Activated CD4-positive, alpha-beta T cell treated with anti-CD3 and anti-CD28 coated beads for 36 hours (primary cell): ENCODE data around the gene MMGT1. TPM values are rescaled to one million over a fixed set of nuclear protein-coding genes. Genes with fewer than 3 reads are reported as not detected.
"Not testable (repeated sequence)": the region's sequence is repeated elsewhere in the genome, so short reads cannot be mapped to it uniquely, and the experiment has no call there.

Source experiments
- ATAC-seq: fragments of 200-7000 bp; cut with Tn5 transposase; one replicate; pipeline ENCODE4 v1.10.0; 2021; ENCODE audit warnings: mild to moderate bottlenecking, moderate library complexity
- CTCF ChIA-PET: fragments of 350-600 bp; sonication (Branson Sonifier 250); formaldehyde crosslinking; loops from one replicate; lab custom pipeline; 2021; ENCODE audit warnings: antibody characterized with exemption; lab: Charles Lee
- POLR2A ChIA-PET: fragments of 350-600 bp; sonication (Branson Sonifier 250); formaldehyde crosslinking; loops from one replicate; lab custom pipeline; 2021; ENCODE audit warnings: antibody characterized with exemption, inconsistent platforms; lab: Charles Lee
- DNase-seq: peaks from one replicate; pipeline ENCODE4 v3.0.0-alpha.2; 2020
- H3K27ac Mint-ChIP-seq: one replicate; pipeline ENCODE4 v1.8.0; 2021; ENCODE audit warnings: mixed read lengths
- H3K27me3 Mint-ChIP-seq: one replicate; pipeline ENCODE4 v1.8.0; 2021; ENCODE audit warnings: mixed read lengths
- H3K36me3 Mint-ChIP-seq: one replicate; pipeline ENCODE4 v1.8.0; 2021; ENCODE audit warnings: low read depth, mixed read lengths
- H3K4me1 Mint-ChIP-seq: one replicate; pipeline ENCODE4 v1.8.0; 2021; ENCODE audit warnings: mixed read lengths
- H3K4me3 Mint-ChIP-seq: one replicate; pipeline ENCODE4 v1.8.0; 2021; ENCODE audit warnings: mild to moderate bottlenecking, moderate library complexity, mixed read lengths
- H3K9me3 Mint-ChIP-seq: one replicate; pipeline ENCODE4 v1.8.0; 2021; ENCODE audit warnings: low read depth, mixed read lengths
- intact Hi-C, 2 experiments: fragments of 100-400 bp; cut with DNase I in 1 of 2; cut with micrococcal nuclease in 1 of 2; formaldehyde crosslinking; loops; one replicate each; pipeline versions ENCODE4 v1.14.2 to v1.15.1; 2022 to 2024; cut with DNase I, micrococcal nuclease
- total RNA-seq, 2 experiments: library from RNA; stranded (reverse); gene quantifications; one replicate each; pipeline ENCODE4 v1.2.3, GENCODE V29; 2021

MMGT1 gene
- total RNA-seq, 2 experiments from 2014 or later, result 16.1 to 18.1 TPM

- intact Hi-C loops, result no loop called here
- Mint-ChIP-seq H3K27me3 (peaks cover 2% of the 10 kb centered on the region), H3K9me3 (no peaks in the 10 kb centered on the region), H3K4me3 (no peak overlapping the region), H3K27ac (no peak overlapping the region), H3K36me3 (no peaks in the 10 kb centered on the region), H3K4me1 (no peaks in the 10 kb centered on the region)
- POLR2A ChIA-PET, result no interaction called here
- CTCF ChIA-PET, result no interaction called here
- ATAC-seq (no peak), DNase-seq (no peak)
Observed at GRCh38 chrX:135927897-135928296, 45.9 kb downstream of the MMGT1 start.

DNA sequence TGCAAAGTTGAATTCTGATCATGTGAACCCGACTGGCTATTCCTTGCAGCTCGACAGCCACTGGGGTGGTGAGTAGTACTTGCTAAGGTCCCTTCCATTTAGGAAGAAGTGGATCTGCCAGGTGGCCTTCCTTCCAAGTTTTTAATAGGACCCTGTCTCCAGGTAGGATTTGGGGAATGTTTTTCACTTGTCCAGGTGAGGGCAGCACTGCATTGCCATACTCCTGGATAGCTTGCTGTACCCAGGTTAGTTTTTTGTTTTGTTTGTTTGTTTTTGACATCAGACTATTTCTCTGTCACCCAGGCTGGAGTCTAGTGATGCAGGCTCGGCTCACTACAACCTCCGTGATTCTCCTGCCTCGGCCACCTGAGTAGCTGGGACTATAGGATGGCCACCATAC is 50.4 kb downstream of the MMGT1 start:
- no peak for DNase-seq
- CTCF ChIA-PET, result interaction anchor here (0.5 to 0.6 kb wide), 2 partner anchors 43 to 289 kb away, joined by 3 read pairs; no protein-coding TSS in a partner anchor

GRCh38 chrX:135920516-135920915 is 53.3 kb downstream of the MMGT1 start:
- ATAC-seq, POLR2A ChIA-PET, intact Hi-C loops, H3K9me3 Mint-ChIP-seq, DNase-seq, H3K27me3 Mint-ChIP-seq, H3K27ac Mint-ChIP-seq, H3K36me3 Mint-ChIP-seq, H3K4me1 Mint-ChIP-seq, H3K4me3 Mint-ChIP-seq: not testable (repeated sequence)
- CTCF ChIA-PET, result interaction anchor here (0.7 to 1.1 kb wide), 2 partner anchors 10 to 12 kb away, joined by 4 read pairs; no protein-coding TSS in a partner anchor

More for the DNA sequence above, 50.4 kb downstream of the MMGT1 start:
- no peak for ATAC-seq
- POLR2A ChIA-PET, result no interaction called here
- no peaks in the 10 kb centered on the region for H3K36me3 Mint-ChIP-seq
- H3K4me1 Mint-ChIP-seq, result no peaks in the 10 kb centered on the region
- H3K27me3 Mint-ChIP-seq, result peaks cover 2% of the 10 kb centered on the region
- intact Hi-C loops, result no loop called here
- no peaks in the 10 kb centered on the region for H3K9me3 Mint-ChIP-seq
- no peak overlapping the region for H3K27ac Mint-ChIP-seq
- no peak overlapping the region for H3K4me3 Mint-ChIP-seq

DNA sequence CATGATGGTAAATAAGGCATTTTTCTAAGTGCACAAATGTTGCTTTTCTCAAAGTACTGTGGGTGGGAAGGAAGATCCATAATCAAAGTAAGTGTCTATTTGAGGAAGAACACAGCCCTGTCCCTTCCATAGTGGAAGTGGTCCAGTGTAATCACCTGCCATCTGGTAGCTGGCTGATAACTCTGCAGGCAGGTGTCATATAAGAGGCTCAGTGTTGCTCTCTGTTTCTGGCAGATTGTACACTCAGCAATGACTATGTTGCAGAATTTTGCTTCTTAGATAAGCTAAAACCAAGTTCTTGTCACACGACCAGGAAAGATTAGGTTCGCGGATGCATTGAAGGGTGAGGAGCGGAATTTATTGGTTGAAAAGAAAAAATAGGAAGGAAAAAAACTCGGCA is 59.4 kb downstream of the MMGT1 start:
- no peak overlapping the region for H3K27ac Mint-ChIP-seq
- H3K4me3 Mint-ChIP-seq, result no peak overlapping the region
- DNase-seq (no peak), ATAC-seq (no peak)
- H3K4me1 Mint-ChIP-seq, result no peaks in the 10 kb centered on the region
- H3K36me3 Mint-ChIP-seq, result no peaks in the 10 kb centered on the region
- H3K9me3 Mint-ChIP-seq, result no peaks in the 10 kb centered on the region
- POLR2A ChIA-PET, result no interaction called here
- CTCF ChIA-PET, result no interaction called here
- intact Hi-C loops, result no loop called here
- H3K27me3 Mint-ChIP-seq, result peaks cover 3% of the 10 kb centered on the region

Other genes with a start within 250 kb of the MMGT1 start
- gene CT45A3, start 205.8 kb downstream of the MMGT1 start, total RNA-seq, result not detected
- not detected for gene CT45A5, start 188.5 kb downstream of the MMGT1 start, total RNA-seq
- not detected for gene CT45A6, start 171.2 kb downstream of the MMGT1 start, total RNA-seq
- gene CT45A2, start 154.0 kb downstream of the MMGT1 start, total RNA-seq, result not detected
- gene CT45A7, start 136.7 kb downstream of the MMGT1 start, total RNA-seq, result not detected
- not detected for gene CT45A8, start 119.5 kb downstream of the MMGT1 start, total RNA-seq
- gene CT45A9, start 102.2 kb downstream of the MMGT1 start, total RNA-seq, result not detected
- gene CT45A10, start 80.5 kb downstream of the MMGT1 start, total RNA-seq, result not detected
- gene SAGE1, start 80.3 kb downstream of the MMGT1 start, total RNA-seq, result not detected
- 10 to 100 TPM; 11.8 to 12.6 TPM for gene SLC9A6, start 11.4 kb upstream of the MMGT1 start, total RNA-seq
- 10 to 100 TPM; 19.3 to 19.8 TPM for gene FHL1, start 173.5 kb upstream of the MMGT1 start, total RNA-seq